PC-9 (cell line): ENCODE results near the gene DPP10. TPM values are rescaled to one million over a fixed set of nuclear protein-coding genes. Genes with fewer than 3 reads are reported as not detected.

ENCODE experiments used
- BruUV-seq: library from RNA; stranded (reverse); fragments of 400-500 nt; replicated peaks from 2 replicates; lab custom pipeline; 2021; lab: Mats Ljungman, UMichigan
- CTCF ChIA-PET: fragments of 300-600 bp; sonication (Branson Sonifier 250); formaldehyde crosslinking; loops from one replicate; lab custom pipeline; 2022; ENCODE audit warnings: antibody characterized with exemption; lab: Charles Lee
- POLR2A ChIA-PET: fragments of 300-600 bp; sonication (Branson Sonifier 250); formaldehyde crosslinking; loops from one replicate; lab custom pipeline; 2022; ENCODE audit warnings: antibody characterized with exemption; ENCODE audit not compliant: unreplicated experiment; lab: Charles Lee
- DNase-seq, 2 experiments: peaks; one replicate each; pipeline versions ENCODE4 v3.0.0 to v3.0.0-alpha.2; 2015 to 2022; ENCODE audit warnings: mixed read lengths in 1 of 2
- H2AFZ ChIP-seq: fragments of 200-600 bp; sonication (generic); 2 replicates; pipeline ENCODE4 v1.8.1; 2017; ENCODE audit warnings: antibody characterized with exemption
- H3F3A ChIP-seq: fragments of 200-600 bp; sonication (generic); 2 replicates; pipeline ENCODE4 v1.8.1; 2017; ENCODE audit warnings: antibody characterized with exemption, mild to moderate bottlenecking, low read depth; ENCODE audit not compliant: insufficient read depth
- H3K27ac ChIP-seq: fragments of 200-600 bp; sonication (generic); 2 replicates; pipeline ENCODE4 v1.6.1; 2016; ENCODE audit warnings: mixed run types
- H3K27me3 ChIP-seq: fragments of 200-600 bp; sonication (generic); 2 replicates; pipeline ENCODE4 v1.6.1; 2016; ENCODE audit warnings: low read depth, mixed run types; ENCODE audit not compliant: insufficient read depth
- H3K36me3 ChIP-seq: fragments of 200-600 bp; sonication (generic); 2 replicates; pipeline ENCODE4 v1.6.1; 2016; ENCODE audit warnings: low read depth, mixed run types
- H3K4me1 ChIP-seq: fragments of 200-600 bp; sonication (generic); replicated peaks from 2 replicates; pipeline ENCODE4 v1.6.1; 2016; ENCODE audit warnings: mixed run types; ENCODE audit not compliant: insufficient read depth
- H3K4me2 ChIP-seq: fragments of 200-600 bp; sonication (generic); 2 replicates; pipeline ENCODE4 v1.6.1; 2017; ENCODE audit warnings: mixed run types
- H3K4me3 ChIP-seq: fragments of 200-600 bp; sonication (generic); 2 replicates; pipeline ENCODE4 v1.6.1; 2016; ENCODE audit warnings: mixed run types
- H3K79me2 ChIP-seq: fragments of 200-600 bp; sonication (generic); 2 replicates; pipeline ENCODE4 v1.6.1; 2017; ENCODE audit warnings: low read depth, mixed run types
- H3K9me2 ChIP-seq: fragments of 200-600 bp; sonication (generic); 2 replicates; pipeline ENCODE4 v1.8.1; 2017; ENCODE audit warnings: mild to moderate bottlenecking; ENCODE audit not compliant: insufficient read depth
- H3K9me3 ChIP-seq: fragments of 200-600 bp; sonication (generic); 2 replicates; pipeline ENCODE4 v1.8.1; 2016; ENCODE audit warnings: low read depth; ENCODE audit not compliant: insufficient read depth
- H4K20me1 ChIP-seq: fragments of 200-600 bp; sonication (generic); 2 replicates; pipeline ENCODE4 v1.8.1; 2017; ENCODE audit not compliant: insufficient read depth
- EZH2 ChIP-seq: fragments of 200-600 bp; sonication (generic); IDR thresholded peaks from 2 replicates; pipeline ENCODE4 v1.8.0; 2017; ENCODE audit warnings: antibody characterized with exemption, low read depth
- intact Hi-C: fragments of 100-400 bp; cut with micrococcal nuclease; formaldehyde crosslinking; loops from one replicate; pipeline ENCODE4 v1.10.0; 2022; ENCODE audit not compliant: unreplicated experiment
- total RNA-seq: library from RNA; stranded (reverse); gene quantifications from 2 replicates; pipeline ENCODE4 v1.2.3, GENCODE V29; 2021
- TF ChIP-seq, protein P1 (sequence below): fragments of 200-600 bp; sonication (generic); conservative IDR thresholded peaks from 2 replicates; pipeline ENCODE4 v1.6.1; 2017; ENCODE audit warnings: mixed run types, antibody characterized with exemption, mild to moderate bottlenecking, moderate library complexity

Gene DPP10
- total RNA-seq, 1 experiment from 2014 or later: not detected

DNA sequence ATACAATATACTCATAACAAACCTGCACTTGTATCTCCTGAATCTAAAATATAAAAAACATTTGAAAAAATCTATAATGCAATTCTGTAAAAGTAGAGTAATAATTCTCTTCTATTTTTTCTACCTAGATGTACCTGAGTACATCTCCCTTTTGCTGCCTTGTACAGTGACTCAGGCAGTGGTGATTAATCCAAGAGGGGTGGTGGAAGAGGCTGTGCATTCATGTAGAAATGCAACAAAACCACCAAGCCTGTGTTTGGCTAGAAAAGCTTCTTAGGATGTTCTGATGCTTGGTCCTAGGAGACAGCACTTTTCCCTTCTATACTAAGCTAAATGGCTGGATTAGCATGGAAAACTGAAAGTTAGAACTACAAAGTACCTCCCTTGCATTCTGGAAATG lies 245.8 kb downstream of the DPP10 start:
- no peaks in the 10 kb centered on the region for H3K9me3 ChIP-seq
- no peak overlapping the region for H3K4me2 ChIP-seq
- H3K36me3 ChIP-seq: no peaks in the 10 kb centered on the region
- CTCF ChIA-PET: no interaction called here
- no peak overlapping the region for H3K4me3 ChIP-seq
- POLR2A ChIA-PET: no interaction called here
- H3K9me2 ChIP-seq: no peaks in the 10 kb centered on the region
- DNase-seq: no peak
- H3K27me3 ChIP-seq: no peaks in the 10 kb centered on the region
- BruUV-seq: no TSS peak
- no peaks in the 10 kb centered on the region for H3F3A ChIP-seq
- no peaks in the 10 kb centered on the region for H4K20me1 ChIP-seq
- intact Hi-C loops: no loop called here
- no peak for TF ChIP-seq EZH2
- TF ChIP-seq, protein P1, sequence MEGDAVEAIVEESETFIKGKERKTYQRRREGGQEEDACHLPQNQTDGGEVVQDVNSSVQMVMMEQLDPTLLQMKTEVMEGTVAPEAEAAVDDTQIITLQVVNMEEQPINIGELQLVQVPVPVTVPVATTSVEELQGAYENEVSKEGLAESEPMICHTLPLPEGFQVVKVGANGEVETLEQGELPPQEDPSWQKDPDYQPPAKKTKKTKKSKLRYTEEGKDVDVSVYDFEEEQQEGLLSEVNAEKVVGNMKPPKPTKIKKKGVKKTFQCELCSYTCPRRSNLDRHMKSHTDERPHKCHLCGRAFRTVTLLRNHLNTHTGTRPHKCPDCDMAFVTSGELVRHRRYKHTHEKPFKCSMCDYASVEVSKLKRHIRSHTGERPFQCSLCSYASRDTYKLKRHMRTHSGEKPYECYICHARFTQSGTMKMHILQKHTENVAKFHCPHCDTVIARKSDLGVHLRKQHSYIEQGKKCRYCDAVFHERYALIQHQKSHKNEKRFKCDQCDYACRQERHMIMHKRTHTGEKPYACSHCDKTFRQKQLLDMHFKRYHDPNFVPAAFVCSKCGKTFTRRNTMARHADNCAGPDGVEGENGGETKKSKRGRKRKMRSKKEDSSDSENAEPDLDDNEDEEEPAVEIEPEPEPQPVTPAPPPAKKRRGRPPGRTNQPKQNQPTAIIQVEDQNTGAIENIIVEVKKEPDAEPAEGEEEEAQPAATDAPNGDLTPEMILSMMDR: no peak
- H2AFZ ChIP-seq: no peak overlapping the region
- H3K27ac ChIP-seq: no peak overlapping the region
- H3K4me1 ChIP-seq: no peaks in the 10 kb centered on the region
- no peaks in the 10 kb centered on the region for H3K79me2 ChIP-seq

DNA sequence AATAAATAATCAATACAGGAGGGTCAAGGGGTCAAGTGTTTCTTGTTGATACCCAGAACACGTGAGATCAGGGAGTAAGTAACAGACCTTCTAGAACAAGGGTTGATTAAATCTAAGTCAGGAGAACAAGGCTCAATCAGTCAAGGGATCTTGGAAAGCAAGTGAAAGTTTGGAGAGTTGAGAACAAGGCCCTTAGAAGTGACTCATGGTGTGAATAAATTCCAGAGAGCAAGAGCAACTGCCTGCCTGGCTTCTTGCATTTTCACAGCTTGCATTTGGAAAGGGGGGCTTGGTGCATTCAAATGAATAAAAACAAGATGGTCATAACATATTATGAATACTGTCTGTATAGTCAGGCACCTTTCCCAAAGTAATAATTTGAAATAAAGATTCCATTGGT lies 256.1 kb downstream of the DPP10 start:
- DNase-seq: no peak
- no TSS peak for BruUV-seq
- CTCF ChIA-PET: no interaction called here
- POLR2A ChIA-PET: no interaction called here
- Histone ChIP-seq H3K36me3 (no peaks in the 10 kb centered on the region), H2AFZ (no peak overlapping the region), H3K27ac (no peak overlapping the region), H3F3A (no peaks in the 10 kb centered on the region), H3K79me2 (no peaks in the 10 kb centered on the region), H3K27me3 (no peaks in the 10 kb centered on the region), H3K4me2 (no peak overlapping the region), H3K9me2 (no peaks in the 10 kb centered on the region), H4K20me1 (no peaks in the 10 kb centered on the region), H3K4me1 (no peaks in the 10 kb centered on the region), H3K9me3 (no peaks in the 10 kb centered on the region), H3K4me3 (no peak overlapping the region)
- TF ChIP-seq, protein P1: no peak
- no peak for TF ChIP-seq EZH2
- intact Hi-C loops: no loop called here

DNA sequence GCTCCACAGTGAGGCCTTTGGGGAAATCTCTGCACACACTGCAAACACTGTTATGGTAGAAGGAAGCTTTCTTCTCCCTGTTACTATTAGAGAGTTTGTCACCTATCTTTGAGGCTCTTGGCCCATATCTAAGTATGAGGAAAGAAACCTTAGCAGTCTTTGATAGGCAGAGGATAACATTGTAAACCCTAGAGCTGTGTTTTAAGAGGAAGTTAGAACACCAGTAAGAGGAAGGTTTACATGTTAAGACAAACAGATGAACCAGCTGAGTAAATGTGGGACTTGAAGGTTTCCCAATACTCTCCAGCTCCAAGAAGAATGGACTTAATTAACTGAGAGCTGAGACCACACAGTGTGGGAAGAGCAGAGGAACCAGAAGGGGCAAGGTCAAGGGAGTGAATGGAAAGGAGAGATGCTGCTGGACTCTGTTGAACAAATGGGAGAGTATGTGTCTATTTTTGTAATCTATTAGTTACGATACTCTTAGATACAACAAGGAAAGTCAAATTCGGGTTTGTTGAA lies 257.0 kb downstream of the DPP10 start:
- no peaks in the 10 kb centered on the region for H3F3A ChIP-seq
- ChIA-PET CTCF (no interaction called here), POLR2A (no interaction called here)
- no peak overlapping the region for H2AFZ ChIP-seq
- H3K4me2 ChIP-seq: no peak overlapping the region
- intact Hi-C loops: no loop called here
- no peaks in the 10 kb centered on the region for H3K27me3 ChIP-seq
- no peaks in the 10 kb centered on the region for H3K9me2 ChIP-seq
- H4K20me1 ChIP-seq: no peaks in the 10 kb centered on the region
- DNase-seq: no peak
- H3K9me3 ChIP-seq: no peaks in the 10 kb centered on the region
- no peaks in the 10 kb centered on the region for H3K79me2 ChIP-seq
- no peak overlapping the region for H3K4me3 ChIP-seq
- H3K36me3 ChIP-seq: no peaks in the 10 kb centered on the region
- no peak overlapping the region for H3K27ac ChIP-seq
- TF ChIP-seq, protein P1: no peak
- TF ChIP-seq EZH2: no peak
- no TSS peak for BruUV-seq
- no peaks in the 10 kb centered on the region for H3K4me1 ChIP-seq
